PC-9 (cell line): ENCODE results near the gene NDP. TPM values are rescaled to one million over a fixed set of nuclear protein-coding genes. Genes with fewer than 3 reads are reported as not detected.

Experiments used
- BruUV-seq: library from RNA; stranded (reverse); fragments of 400-500 nt; replicated peaks from 2 replicates; lab custom pipeline; 2021; lab: Mats Ljungman, UMichigan
- CTCF ChIA-PET: fragments of 300-600 bp; sonication (Branson Sonifier 250); formaldehyde crosslinking; loops from one replicate; lab custom pipeline; 2022; ENCODE audit warnings: antibody characterized with exemption; lab: Charles Lee
- POLR2A ChIA-PET: fragments of 300-600 bp; sonication (Branson Sonifier 250); formaldehyde crosslinking; loops from one replicate; lab custom pipeline; 2022; ENCODE audit warnings: antibody characterized with exemption; ENCODE audit not compliant: unreplicated experiment; lab: Charles Lee
- DNase-seq, 2 experiments: peaks; one replicate each; pipeline versions ENCODE4 v3.0.0 to v3.0.0-alpha.2; 2015 to 2022; ENCODE audit warnings: mixed read lengths in 1 of 2
- H2AFZ ChIP-seq: fragments of 200-600 bp; sonication (generic); 2 replicates; pipeline ENCODE4 v1.8.1; 2017; ENCODE audit warnings: antibody characterized with exemption
- H3F3A ChIP-seq: fragments of 200-600 bp; sonication (generic); 2 replicates; pipeline ENCODE4 v1.8.1; 2017; ENCODE audit warnings: antibody characterized with exemption, mild to moderate bottlenecking, low read depth; ENCODE audit not compliant: insufficient read depth
- H3K27ac ChIP-seq: fragments of 200-600 bp; sonication (generic); 2 replicates; pipeline ENCODE4 v1.6.1; 2016; ENCODE audit warnings: mixed run types
- H3K27me3 ChIP-seq: fragments of 200-600 bp; sonication (generic); 2 replicates; pipeline ENCODE4 v1.6.1; 2016; ENCODE audit warnings: low read depth, mixed run types; ENCODE audit not compliant: insufficient read depth
- H3K36me3 ChIP-seq: fragments of 200-600 bp; sonication (generic); 2 replicates; pipeline ENCODE4 v1.6.1; 2016; ENCODE audit warnings: low read depth, mixed run types
- H3K4me1 ChIP-seq: fragments of 200-600 bp; sonication (generic); replicated peaks from 2 replicates; pipeline ENCODE4 v1.6.1; 2016; ENCODE audit warnings: mixed run types; ENCODE audit not compliant: insufficient read depth
- H3K4me2 ChIP-seq: fragments of 200-600 bp; sonication (generic); 2 replicates; pipeline ENCODE4 v1.6.1; 2017; ENCODE audit warnings: mixed run types
- H3K4me3 ChIP-seq: fragments of 200-600 bp; sonication (generic); 2 replicates; pipeline ENCODE4 v1.6.1; 2016; ENCODE audit warnings: mixed run types
- H3K79me2 ChIP-seq: fragments of 200-600 bp; sonication (generic); 2 replicates; pipeline ENCODE4 v1.6.1; 2017; ENCODE audit warnings: low read depth, mixed run types
- H3K9me2 ChIP-seq: fragments of 200-600 bp; sonication (generic); 2 replicates; pipeline ENCODE4 v1.8.1; 2017; ENCODE audit warnings: mild to moderate bottlenecking; ENCODE audit not compliant: insufficient read depth
- H3K9me3 ChIP-seq: fragments of 200-600 bp; sonication (generic); 2 replicates; pipeline ENCODE4 v1.8.1; 2016; ENCODE audit warnings: low read depth; ENCODE audit not compliant: insufficient read depth
- H4K20me1 ChIP-seq: fragments of 200-600 bp; sonication (generic); 2 replicates; pipeline ENCODE4 v1.8.1; 2017; ENCODE audit not compliant: insufficient read depth
- CTCF ChIP-seq: fragments of 200-600 bp; sonication (generic); conservative IDR thresholded peaks from 2 replicates; pipeline ENCODE4 v1.6.1; 2017; ENCODE audit warnings: mixed run types, antibody characterized with exemption, mild to moderate bottlenecking, moderate library complexity
- EZH2 ChIP-seq: fragments of 200-600 bp; sonication (generic); IDR thresholded peaks from 2 replicates; pipeline ENCODE4 v1.8.0; 2017; ENCODE audit warnings: antibody characterized with exemption, low read depth
- intact Hi-C: fragments of 100-400 bp; cut with micrococcal nuclease; formaldehyde crosslinking; loops from one replicate; pipeline ENCODE4 v1.10.0; 2022; ENCODE audit not compliant: unreplicated experiment
- total RNA-seq: library from RNA; stranded (reverse); gene quantifications from 2 replicates; pipeline ENCODE4 v1.2.3, GENCODE V29; 2021

Gene NDP
- total RNA-seq, 1 experiment from 2014 or later: not detected

GRCh38 chrX:43953218-43953617, 20.0 kb downstream of the NDP start:
- Histone ChIP-seq H3K4me2 (no peak overlapping the region), H3F3A (no peaks in the 10 kb centered on the region), H3K79me2 (no peaks in the 10 kb centered on the region), H3K27me3 (no peaks in the 10 kb centered on the region), H3K9me3 (no peaks in the 10 kb centered on the region), H3K9me2 (no peaks in the 10 kb centered on the region), H4K20me1 (no peaks in the 10 kb centered on the region), H3K27ac (no peak overlapping the region), H2AFZ (no peak overlapping the region), H3K4me3 (no peak overlapping the region), H3K4me1 (no peaks in the 10 kb centered on the region), H3K36me3 (no peaks in the 10 kb centered on the region)
- TF ChIP-seq CTCF (no peak), EZH2 (no peak)
- no TSS peak for BruUV-seq
- CTCF ChIA-PET: no interaction called here
- no peak for DNase-seq
- POLR2A ChIA-PET: no interaction called here
- intact Hi-C loops: loop anchor here (10.0 kb wide), 1 partner anchor 412 kb away; no protein-coding TSS in a partner anchor

- intact Hi-C loops: loop anchor here (10.0 kb wide), 1 partner anchor 415 kb away; no protein-coding TSS in a partner anchor
- Histone ChIP-seq H2AFZ (no peak overlapping the region), H3K4me1 (no peaks in the 10 kb centered on the region), H3F3A (no peaks in the 10 kb centered on the region), H3K27me3 (no peaks in the 10 kb centered on the region), H3K79me2 (no peaks in the 10 kb centered on the region), H3K9me2 (no peaks in the 10 kb centered on the region), H4K20me1 (no peaks in the 10 kb centered on the region), H3K9me3 (no peaks in the 10 kb centered on the region), H3K36me3 (no peaks in the 10 kb centered on the region), H3K4me3 (no peak overlapping the region), H3K27ac (no peak overlapping the region), H3K4me2 (no peak overlapping the region)
- ChIA-PET POLR2A (interaction anchor here (0.6 kb wide), 1 partner anchor 91 kb away, joined by 6 read pairs; no protein-coding TSS in a partner anchor), CTCF (interaction anchor here (0.6 kb wide), 1 partner anchor 10 kb away, joined by 3 read pairs; no protein-coding TSS in a partner anchor)
- no peak for DNase-seq
- TF ChIP-seq EZH2: no peak
- no peak for TF ChIP-seq CTCF
- no TSS peak for BruUV-seq
Measured at GRCh38 chrX:43949669-43950068, 23.5 kb downstream of the NDP start.

GRCh38 chrX:43940816-43941474, 32.2 kb downstream of the NDP start:
- TF ChIP-seq CTCF (no peak), EZH2 (no peak)
- Histone ChIP-seq H3K9me3 (no peaks in the 10 kb centered on the region), H3K36me3 (no peaks in the 10 kb centered on the region), H3K79me2 (no peaks in the 10 kb centered on the region), H3K27me3 (no peaks in the 10 kb centered on the region), H3K27ac (no peak overlapping the region), H3F3A (no peaks in the 10 kb centered on the region), H3K4me1 (no peaks in the 10 kb centered on the region), H3K4me3 (no peak overlapping the region), H3K9me2 (no peaks in the 10 kb centered on the region), H2AFZ (no peak overlapping the region), H3K4me2 (no peak overlapping the region), H4K20me1 (no peaks in the 10 kb centered on the region)
- ChIA-PET POLR2A (no interaction called here), CTCF (no interaction called here)
- no peak for DNase-seq
- BruUV-seq: no TSS peak
- intact Hi-C loops: no loop called here
